Cardiac fibroblast (primary cell): ENCODE measurements around the gene CHST15.
A peak's percentile ranks its signal among the peaks of the same experiment; 100 is the strongest.

Source experiments
- DNase-seq, 2 donors: peaks; one replicate each; pipeline versions ENCODE4 v3.0.0 to v3.0.0-alpha.2; 2010; ENCODE audit warnings: low read depth in 2 of 2
- H3K4me3 ChIP-seq, 2 donors: replicated peaks in 1 of 2; 1 replicate in 1 of 2; 2 replicates in 1 of 2; pipeline ENCODE4 v1.5.1; 2011; ENCODE audit warnings: low read depth in 2 of 2, low read length in 2 of 2, mild to moderate bottlenecking in 2 of 2, moderate library complexity in 1 of 2
- CTCF ChIP-seq: IDR thresholded peaks from one replicate; pipeline ENCODE4 v1.5.1; 2011; ENCODE audit warnings: low read depth, mild to moderate bottlenecking, low read length, inconsistent platforms

The CHST15 gene

GRCh38 chr10:124078028-124078427 is 15.4 kb downstream of the CHST15 start:
- H3K4me3 ChIP-seq = no peak overlapping the region
- DNase-seq = no peak
- TF ChIP-seq CTCF = no peak

GRCh38 chr10:124077208-124077993 is 16.0 kb downstream of the CHST15 start:
- no peak for DNase-seq
- no peak for TF ChIP-seq CTCF
- no peak overlapping the region for H3K4me3 ChIP-seq

- H3K4me3 ChIP-seq = no peak overlapping the region
- no peak for TF ChIP-seq CTCF
- DNase-seq = no peak
These were observed 17.2 kb downstream of the CHST15 start for GRCh38 chr10:124076148-124076733.

- no peak for TF ChIP-seq CTCF
- H3K4me3 ChIP-seq = no peak overlapping the region
- peak in 1 of 2 donors; percentile 12 for DNase-seq
These were observed 18.0 kb downstream of the CHST15 start for GRCh38 chr10:124075231-124075955.

GRCh38 chr10:124074501-124075109 is 18.8 kb downstream of the CHST15 start:
- no peak for TF ChIP-seq CTCF
- no peak overlapping the region for H3K4me3 ChIP-seq
- DNase-seq = no peak

GRCh38 chr10:124073978-124074377 is 19.4 kb downstream of the CHST15 start:
- no peak overlapping the region for H3K4me3 ChIP-seq
- no peak for TF ChIP-seq CTCF
- DNase-seq = no peak
